Activated CD8-positive, alpha-beta memory T cell treated with anti-CD3 and anti-CD28 coated beads, Interleukin-2, amount 50 U/mL, for 24 hours (primary cell): ENCODE data around the gene ACSS3.

Experiments
- DNase-seq: peaks from one replicate; pipeline ENCODE4 v3.0.0-alpha.2; 2020; ENCODE audit errors: extremely low read depth

Gene ACSS3

GRCh38 chr12:81224626-81225025 is 146.7 kb downstream of the ACSS3 start:
- no peak for DNase-seq

- no peak for DNase-seq
These were observed 151.9 kb downstream of the ACSS3 start for GRCh38 chr12:81229759-81230158.

GRCh38 chr12:81231574-81232368 is 153.9 kb downstream of the ACSS3 start:
- DNase-seq = no peak

- DNase-seq = no peak
These were observed 167.6 kb downstream of the ACSS3 start for GRCh38 chr12:81245458-81245857.

GRCh38 chr12:81245907-81246570 is 168.2 kb downstream of the ACSS3 start:
- DNase-seq = no peak

- no peak for DNase-seq
These were observed 172.1 kb downstream of the ACSS3 start for GRCh38 chr12:81249976-81250375.

- DNase-seq = no peak
These were observed 174.3 kb downstream of the ACSS3 start for GRCh38 chr12:81252228-81252627.

GRCh38 chr12:81253360-81253759 is 175.5 kb downstream of the ACSS3 start:
- DNase-seq = no peak

- no peak for DNase-seq
These were observed 177.6 kb downstream of the ACSS3 start for GRCh38 chr12:81255456-81255855.

- DNase-seq = no peak
These were observed 178.1 kb downstream of the ACSS3 start for GRCh38 chr12:81255947-81256346.

- no peak for DNase-seq
These were observed 180.2 kb downstream of the ACSS3 start for GRCh38 chr12:81257947-81258551.

- no peak for DNase-seq
These were observed 181.5 kb downstream of the ACSS3 start for GRCh38 chr12:81259360-81259759.

GRCh38 chr12:81261508-81262207 is 183.8 kb downstream of the ACSS3 start:
- DNase-seq = no peak

GRCh38 chr12:81263072-81263471 is 185.2 kb downstream of the ACSS3 start:
- no peak for DNase-seq

- no peak for DNase-seq
These were observed 192.5 kb downstream of the ACSS3 start for GRCh38 chr12:81270385-81270784.

- no peak for DNase-seq
These were observed 197.0 kb downstream of the ACSS3 start for GRCh38 chr12:81274637-81275529.

GRCh38 chr12:81284137-81284536 is 206.3 kb downstream of the ACSS3 start:
- no peak for DNase-seq

- no peak for DNase-seq
These were observed 210.8 kb downstream of the ACSS3 start for GRCh38 chr12:81288651-81289050.

- DNase-seq = no peak
These were observed 216.7 kb downstream of the ACSS3 start for GRCh38 chr12:81294325-81295190.

GRCh38 chr12:81295251-81295650 is 217.4 kb downstream of the ACSS3 start:
- no peak for DNase-seq
